Trophoblast cell (in vitro differentiated cells and primary cell): ENCODE results near the gene C19orf38.

Experiments
- DNase-seq, 2 donors: peaks; one replicate each; pipeline ENCODE4 v3.0.0-alpha.2; 2016
- H2AFZ ChIP-seq: 2 replicates; pipeline ENCODE4 v1.6.1; 2013; ENCODE audit warnings: low read length, moderate library complexity, mild to moderate bottlenecking; ENCODE audit not compliant: insufficient read depth, poor library complexity
- H2AK5ac ChIP-seq: 2 replicates; pipeline ENCODE4 v1.6.1; 2013; ENCODE audit warnings: mild to moderate bottlenecking, low read length
- H2BK120ac ChIP-seq: 2 replicates; pipeline ENCODE4 v1.6.1; 2013; ENCODE audit warnings: low read length, mild to moderate bottlenecking, moderate library complexity; ENCODE audit not compliant: insufficient read depth, poor library complexity
- H2BK12ac ChIP-seq: 2 replicates; pipeline ENCODE4 v1.6.1; 2013; ENCODE audit warnings: mild to moderate bottlenecking, low read length, moderate library complexity
- H2BK5ac ChIP-seq: 2 replicates; pipeline ENCODE4 v1.6.1; 2013; ENCODE audit warnings: low read length, low read depth, moderate library complexity, mild to moderate bottlenecking; ENCODE audit not compliant: poor library complexity
- H3K14ac ChIP-seq: 2 replicates; pipeline ENCODE4 v1.6.1; 2013; ENCODE audit warnings: mild to moderate bottlenecking, low read length
- H3K18ac ChIP-seq: 2 replicates; pipeline ENCODE4 v1.6.1; 2013; ENCODE audit warnings: mild to moderate bottlenecking, low read length
- H3K23ac ChIP-seq: 2 replicates; pipeline ENCODE4 v1.6.1; 2013; ENCODE audit warnings: low read length
- H3K27ac ChIP-seq: 2 replicates; pipeline ENCODE4 v1.5.1; 2013; ENCODE audit warnings: low read depth, mild to moderate bottlenecking, inconsistent platforms, low read length, moderate library complexity
- H3K27me3 ChIP-seq: 2 replicates; pipeline ENCODE4 v1.6.1; 2013; ENCODE audit warnings: inconsistent platforms, mild to moderate bottlenecking, low read length, moderate library complexity; ENCODE audit not compliant: insufficient read depth
- H3K36me3 ChIP-seq, 2 experiments: 1 replicate in 1 of 2; 2 replicates in 1 of 2; pipeline ENCODE4 v1.6.1; 2013; ENCODE audit warnings: low read length in 2 of 2, mild to moderate bottlenecking in 2 of 2, moderate library complexity in 1 of 2; ENCODE audit not compliant: insufficient read depth in 2 of 2, control insufficient read depth in 1 of 2
- H3K4ac ChIP-seq: 2 replicates; pipeline ENCODE4 v1.6.1; 2013; ENCODE audit warnings: low read depth, mild to moderate bottlenecking, low read length, moderate library complexity
- H3K4me1 ChIP-seq, 2 experiments: 1 replicate in 1 of 2; 2 replicates in 1 of 2; pipeline ENCODE4 v1.6.1; 2013; ENCODE audit warnings: low read length in 2 of 2, mild to moderate bottlenecking in 2 of 2, moderate library complexity in 1 of 2; ENCODE audit not compliant: insufficient read depth in 2 of 2, control insufficient read depth in 1 of 2
- H3K4me2 ChIP-seq: 2 replicates; pipeline ENCODE4 v1.6.1; 2013; ENCODE audit warnings: inconsistent platforms, mild to moderate bottlenecking, low read length, moderate library complexity
- H3K4me3 ChIP-seq: 2 replicates; pipeline ENCODE4 v1.5.1; 2013; ENCODE audit warnings: mild to moderate bottlenecking, low read depth, low read length, inconsistent platforms
- H3K79me1 ChIP-seq: one replicate; pipeline ENCODE4 v1.6.1; 2013; ENCODE audit warnings: low read length
- H3K79me2 ChIP-seq: 2 replicates; pipeline ENCODE4 v1.6.1; 2013; ENCODE audit warnings: low read length, mild to moderate bottlenecking; ENCODE audit not compliant: control insufficient read depth, insufficient read depth, poor library complexity
- H3K9ac ChIP-seq: 2 replicates; pipeline ENCODE4 v1.6.1; 2013; ENCODE audit warnings: mild to moderate bottlenecking, low read length
- H3K9me3 ChIP-seq: 2 replicates; pipeline ENCODE4 v1.6.1; 2013; ENCODE audit warnings: low read depth, mild to moderate bottlenecking, control low read depth, inconsistent platforms, low read length; ENCODE audit not compliant: insufficient read depth
- H4K12ac ChIP-seq: 2 replicates; pipeline ENCODE4 v1.6.1; 2013; ENCODE audit warnings: low read depth, mild to moderate bottlenecking, low read length, moderate library complexity
- H4K8ac ChIP-seq: 2 replicates; pipeline ENCODE4 v1.6.1; 2013; ENCODE audit warnings: low read depth, mild to moderate bottlenecking, low read length, moderate library complexity
- H4K91ac ChIP-seq: one replicate; pipeline ENCODE4 v1.6.1; 2013; ENCODE audit warnings: low read depth, mild to moderate bottlenecking, low read length, moderate library complexity
- whole genome bisulfite sequencing: extraction: QIAGEN DNeasy Blood & Tissue Kit; methylation state at CpG from one replicate; pipeline ENCODE4 v1.1.7; 2013; ENCODE audit warnings: missing lambda C conversion rate; ENCODE audit not compliant: insufficient read length, insufficient coverage; ENCODE audit errors: extremely low coverage; 5-methylcytosine and 5-hydroxymethylcytosine counted together

C19orf38 gene

GRCh38 chr19:10830931-10831779 lies 17.1 kb upstream of the C19orf38 start:
- Histone ChIP-seq H3K4me3 (no peak overlapping the region), H2AK5ac (no peak overlapping the region), H3K4me1 (peaks cover 3 to 4% of the 10 kb centered on the region in 2 experiments), H3K9ac (no peak overlapping the region), H3K36me3 (peaks cover 64 to 68% of the 10 kb centered on the region in 2 experiments), H3K18ac (no peak overlapping the region), H3K27me3 (no peaks in the 10 kb centered on the region), H2BK12ac (no peak overlapping the region), H3K27ac (no peak overlapping the region), H2AFZ (no peak overlapping the region), H4K8ac (no peak overlapping the region), H4K91ac (no peak overlapping the region), H3K4me2 (no peak overlapping the region), H2BK5ac (no peak overlapping the region), H3K23ac (no peak overlapping the region), H2BK120ac (no peak overlapping the region), H3K14ac (no peak overlapping the region), H3K9me3 (peaks cover 6% of the 10 kb centered on the region), H3K79me1 (peaks cover 5% of the 10 kb centered on the region), H3K4ac (no peak overlapping the region), H3K79me2 (peaks cover 3% of the 10 kb centered on the region), H4K12ac (no peak overlapping the region)
- WGBS: no CpG with 5 or more reads among the region's 33 CpGs
- no peak for DNase-seq

GRCh38 chr19:10831987-10832938 lies 16.0 kb upstream of the C19orf38 start:
- no peak for DNase-seq
- Histone ChIP-seq H3K27ac (no peak overlapping the region), H3K18ac (no peak overlapping the region), H2BK5ac (no peak overlapping the region), H2BK120ac (no peak overlapping the region), H3K4ac (no peak overlapping the region), H3K4me3 (no peak overlapping the region), H3K79me2 (peaks cover 5% of the 10 kb centered on the region), H3K4me1 (peaks cover 9% of the 10 kb centered on the region in 2 experiments), H3K79me1 (peaks cover 10% of the 10 kb centered on the region), H3K23ac (no peak overlapping the region), H2AK5ac (no peak overlapping the region), H3K36me3 (peaks cover 55 to 59% of the 10 kb centered on the region in 2 experiments), H3K9ac (no peak overlapping the region), H3K14ac (no peak overlapping the region), H3K27me3 (no peaks in the 10 kb centered on the region), H4K12ac (no peak overlapping the region), H2AFZ (no peak overlapping the region), H3K4me2 (no peak overlapping the region), H3K9me3 (peaks cover 11% of the 10 kb centered on the region), H4K8ac (no peak overlapping the region), H4K91ac (no peak overlapping the region), H2BK12ac (no peak overlapping the region)
- WGBS: no CpG with 5 or more reads among the region's 28 CpGs

GRCh38 chr19:10832939-10833296 lies 15.3 kb upstream of the C19orf38 start:
- no peak overlapping the region for H2BK5ac ChIP-seq
- no peak overlapping the region for H3K27ac ChIP-seq
- DNase-seq: no peak
- no peak overlapping the region for H2BK12ac ChIP-seq
- H3K4me3 ChIP-seq: no peak overlapping the region
- H4K8ac ChIP-seq: no peak overlapping the region
- no peaks in the 10 kb centered on the region for H3K27me3 ChIP-seq
- no CpG with 5 or more reads among the region's 20 CpGs for WGBS
- H3K4ac ChIP-seq: no peak overlapping the region
- no peak overlapping the region for H3K23ac ChIP-seq
- no peak overlapping the region for H2BK120ac ChIP-seq
- H4K91ac ChIP-seq: no peak overlapping the region
- peaks cover 10% of the 10 kb centered on the region for H3K79me1 ChIP-seq
- no peak overlapping the region for H4K12ac ChIP-seq
- no peak overlapping the region for H3K18ac ChIP-seq
- H3K36me3 ChIP-seq: peaks cover 53 to 56% of the 10 kb centered on the region in 2 experiments
- H3K9me3 ChIP-seq: peaks cover 11% of the 10 kb centered on the region
- H2AK5ac ChIP-seq: no peak overlapping the region
- peaks cover 9% of the 10 kb centered on the region in 2 experiments for H3K4me1 ChIP-seq
- no peak overlapping the region for H3K14ac ChIP-seq
- H3K79me2 ChIP-seq: peaks cover 5% of the 10 kb centered on the region
- no peak overlapping the region for H3K4me2 ChIP-seq
- H2AFZ ChIP-seq: no peak overlapping the region
- no peak overlapping the region for H3K9ac ChIP-seq

- Histone ChIP-seq H3K18ac (no peak overlapping the region), H3K9me3 (peaks cover 11% of the 10 kb centered on the region), H2BK120ac (no peak overlapping the region), H3K23ac (no peak overlapping the region), H4K12ac (peak overlapping the region; percentile 1), H2AFZ (no peak overlapping the region), H4K91ac (peak overlapping the region; percentile 4), H2BK5ac (no peak overlapping the region), H3K27me3 (no peaks in the 10 kb centered on the region), H3K9ac (no peak overlapping the region), H3K4me1 (peaks cover 9% of the 10 kb centered on the region in 2 experiments), H3K4ac (no peak overlapping the region), H3K4me2 (peak overlapping the region; percentile 25), H3K79me1 (peaks cover 10% of the 10 kb centered on the region), H4K8ac (peak overlapping the region; percentile 0), H2AK5ac (no peak overlapping the region), H3K4me3 (peak overlapping the region; percentile 58), H3K27ac (no peak overlapping the region), H3K79me2 (peaks cover 5% of the 10 kb centered on the region), H3K36me3 (peaks cover 37 to 40% of the 10 kb centered on the region in 2 experiments), H3K14ac (no peak overlapping the region), H2BK12ac (no peak overlapping the region)
- WGBS: no CpG with 5 or more reads among the region's 32 CpGs
- peak; percentile 100 for DNase-seq
Measured at GRCh38 chr19:10835089-10835753, 13.0 kb upstream of the C19orf38 start.
